GM19035 (cell line): ENCODE data around the gene KISS1R.

ENCODE experiments used
- ATAC-seq: cut with Tn5 transposase; IDR thresholded peaks from one replicate; pipeline ENCODE4 v1.9.1; 2021; ENCODE audit not compliant: unreplicated experiment

KISS1R gene

DNA sequence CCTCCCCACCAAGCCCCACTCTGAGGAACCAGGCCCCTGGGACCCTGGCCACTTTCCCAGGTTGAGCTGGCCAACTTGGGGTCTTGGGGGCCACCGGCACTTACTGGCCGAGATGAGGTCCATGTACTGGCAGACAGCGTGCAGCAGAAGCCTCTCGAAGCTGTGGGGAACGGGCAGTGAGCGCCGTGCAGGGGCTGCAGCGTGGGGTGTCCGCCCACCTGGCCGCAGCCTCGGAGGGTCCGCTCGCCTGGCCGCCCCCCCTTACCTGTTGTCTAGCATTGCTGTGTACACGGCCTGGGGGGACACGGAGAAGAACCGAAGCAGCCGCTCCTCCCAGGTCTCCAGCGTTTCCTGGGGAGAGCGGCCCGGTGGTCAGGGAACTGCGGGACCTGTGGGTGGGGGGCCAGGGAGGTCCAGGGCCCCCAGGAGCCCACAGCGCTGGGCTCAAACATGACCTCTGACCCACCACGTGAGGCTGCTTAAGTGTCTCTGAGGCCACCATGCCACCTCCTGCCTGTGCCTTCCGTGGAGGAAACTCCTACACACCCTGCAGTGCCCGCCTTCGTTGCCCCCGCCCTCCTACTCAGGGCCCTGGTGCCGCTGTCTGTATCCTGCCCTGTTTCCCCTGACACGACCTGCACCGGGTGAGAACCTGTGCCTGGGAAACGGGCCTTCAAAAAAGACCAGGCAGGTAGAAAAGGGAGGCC, 17.6 kb upstream of the KISS1R start:
- no peak for ATAC-seq

GRCh38 chr19:900043-900301, 17.2 kb upstream of the KISS1R start:
- ATAC-seq = no peak

GRCh38 chr19:900302-901111, 16.6 kb upstream of the KISS1R start:
- no peak for ATAC-seq

GRCh38 chr19:901216-902092, 15.7 kb upstream of the KISS1R start:
- ATAC-seq = no peak

- no peak for ATAC-seq
Observed at GRCh38 chr19:902093-902370, 15.1 kb upstream of the KISS1R start.

DNA sequence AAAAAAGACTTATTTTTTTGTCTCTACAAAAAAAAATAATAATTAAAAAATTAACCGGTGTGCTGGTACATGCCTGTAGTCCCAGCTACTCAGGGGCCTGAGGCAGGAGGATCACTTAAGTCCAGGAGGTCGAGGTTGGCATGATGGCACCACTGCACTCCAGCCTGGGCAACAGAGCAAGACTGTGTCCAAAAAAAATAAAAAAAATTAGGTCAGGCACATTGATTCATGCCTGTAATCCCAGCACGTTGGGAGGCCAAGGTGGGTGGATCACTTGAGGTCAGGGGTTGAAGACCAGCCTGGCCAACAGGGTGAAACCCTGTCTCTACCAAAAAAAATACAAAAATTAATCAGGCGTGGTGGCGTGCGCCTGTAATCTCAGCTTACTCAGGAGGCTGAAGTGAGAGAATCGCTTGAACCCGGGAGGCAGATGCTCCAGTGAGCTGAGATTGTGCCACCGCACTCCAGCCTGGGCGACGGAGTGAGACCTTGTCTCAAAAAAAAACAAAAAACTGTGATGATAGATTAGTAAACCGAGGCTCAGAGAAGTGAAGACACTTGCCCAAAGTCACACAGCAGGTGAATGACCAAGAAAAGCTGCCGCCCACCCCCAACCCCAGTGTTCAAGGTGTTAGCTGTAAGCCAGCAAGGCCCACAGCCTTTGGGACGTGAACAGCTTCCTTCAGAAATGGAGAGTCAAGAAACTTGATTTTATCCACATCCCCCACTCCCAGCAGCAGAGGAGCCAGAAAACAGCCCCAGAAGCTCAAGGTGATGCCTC, 14.5 kb upstream of the KISS1R start:
- ATAC-seq = no peak

- no peak for ATAC-seq
Observed at GRCh38 chr19:903266-903797, 13.8 kb upstream of the KISS1R start.

GRCh38 chr19:904545-904944, 12.6 kb upstream of the KISS1R start:
- ATAC-seq = no peak

DNA sequence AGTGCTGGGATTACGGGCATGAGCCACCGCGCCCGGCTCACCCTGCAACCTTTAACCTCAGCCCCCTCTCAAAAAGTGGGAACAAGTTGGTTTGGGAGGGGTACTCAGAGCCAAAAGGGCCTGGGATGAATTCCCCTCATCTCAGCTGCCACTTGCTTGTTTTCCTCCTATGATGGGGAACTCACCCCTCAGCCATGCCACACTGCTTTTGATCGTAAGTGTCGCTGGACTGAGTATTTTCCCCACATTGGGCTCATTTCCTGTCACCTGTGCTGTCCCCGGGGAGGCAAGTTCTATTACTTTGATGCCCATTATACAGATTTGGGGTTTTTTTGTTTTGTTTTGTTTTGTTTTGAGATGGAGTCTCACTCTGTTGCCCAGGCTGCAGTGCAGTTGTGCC, 10.7 kb upstream of the KISS1R start:
- ATAC-seq = no peak

- no peak for ATAC-seq
Observed at GRCh38 chr19:907183-907853, 9.8 kb upstream of the KISS1R start.

DNA sequence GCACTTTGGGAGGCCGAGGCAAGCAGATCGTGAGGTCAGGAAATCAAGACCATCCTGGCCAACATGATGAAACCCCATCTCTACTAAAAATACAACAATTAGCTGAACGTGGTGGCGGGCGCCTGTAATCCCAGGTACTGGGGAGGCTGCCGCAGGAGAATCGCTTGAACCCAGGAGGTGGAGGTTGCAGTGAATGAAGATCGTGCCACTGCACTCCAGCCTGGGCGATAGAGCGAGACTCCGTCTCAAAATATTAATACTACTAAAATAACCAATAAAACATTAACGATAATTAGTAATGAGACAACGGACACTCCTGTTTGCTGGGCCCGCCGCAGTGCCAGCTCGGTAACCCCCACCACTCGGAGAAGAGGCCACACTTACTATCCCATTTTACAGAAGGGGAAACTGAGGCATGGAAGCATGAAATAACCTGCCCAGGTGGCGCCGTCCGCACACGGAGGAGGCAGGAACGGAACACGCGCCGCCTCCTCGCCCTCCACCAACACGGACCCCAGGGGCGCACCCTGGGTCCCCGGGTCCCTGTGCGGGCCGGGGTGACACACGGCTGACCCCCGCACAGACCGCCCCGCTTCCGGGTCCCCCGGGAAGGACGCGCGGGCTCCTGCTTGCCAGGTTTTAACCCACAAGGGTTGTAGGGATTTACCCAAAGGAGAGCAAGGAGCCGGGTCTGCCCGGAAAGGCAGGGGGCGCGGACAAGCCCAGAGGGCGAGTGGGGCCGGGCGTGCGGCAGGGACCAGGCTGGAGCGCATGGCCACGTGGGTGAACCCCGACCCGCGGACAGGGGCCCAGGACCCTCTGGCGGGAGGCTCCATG, 5.7 kb upstream of the KISS1R start:
- no peak for ATAC-seq

DNA sequence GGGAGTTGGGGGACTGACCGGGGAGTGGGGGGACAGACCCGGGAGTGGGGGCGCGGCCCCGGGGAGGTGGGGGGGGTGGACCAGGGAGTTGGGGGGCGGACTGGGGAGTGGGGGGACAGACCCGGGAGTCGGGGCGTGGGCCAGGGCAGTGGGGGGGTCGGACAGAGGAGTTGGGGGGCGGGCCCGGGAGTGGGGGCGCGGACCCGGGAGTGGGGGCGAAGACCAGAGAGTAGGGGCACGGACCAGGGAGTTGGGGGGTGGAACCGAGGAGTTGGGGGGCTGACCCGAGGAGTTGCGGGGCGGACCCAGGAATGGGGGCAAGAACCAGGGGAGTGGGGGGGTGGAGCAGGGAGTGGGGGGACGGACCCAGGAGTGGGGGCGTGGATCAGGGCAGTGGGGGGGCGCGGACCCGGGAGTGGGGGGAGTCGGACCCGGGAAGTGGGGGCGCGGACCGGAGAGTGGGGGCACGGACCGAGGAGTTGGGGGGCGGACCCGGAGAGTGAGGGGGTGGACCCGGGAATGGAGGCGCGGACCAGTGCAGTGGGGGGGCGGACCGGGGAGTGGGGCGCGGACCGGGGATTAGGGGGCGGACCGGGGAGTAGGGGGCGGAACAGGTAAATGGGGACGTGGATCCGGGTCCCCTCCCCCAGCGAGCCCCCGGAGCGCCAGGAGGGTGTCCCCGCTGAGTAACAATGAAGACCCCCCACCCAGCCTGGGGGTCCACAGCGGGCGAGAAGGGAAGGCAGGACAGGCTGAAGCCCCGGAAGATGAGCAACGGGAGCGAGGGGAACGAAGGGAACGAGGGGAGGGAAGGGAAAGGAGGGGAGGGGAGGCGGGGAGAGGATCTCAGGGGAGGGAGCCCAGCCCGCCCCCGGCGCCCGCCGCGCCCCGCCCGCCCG, 4.7 kb upstream of the KISS1R start:
- ATAC-seq = no peak

DNA sequence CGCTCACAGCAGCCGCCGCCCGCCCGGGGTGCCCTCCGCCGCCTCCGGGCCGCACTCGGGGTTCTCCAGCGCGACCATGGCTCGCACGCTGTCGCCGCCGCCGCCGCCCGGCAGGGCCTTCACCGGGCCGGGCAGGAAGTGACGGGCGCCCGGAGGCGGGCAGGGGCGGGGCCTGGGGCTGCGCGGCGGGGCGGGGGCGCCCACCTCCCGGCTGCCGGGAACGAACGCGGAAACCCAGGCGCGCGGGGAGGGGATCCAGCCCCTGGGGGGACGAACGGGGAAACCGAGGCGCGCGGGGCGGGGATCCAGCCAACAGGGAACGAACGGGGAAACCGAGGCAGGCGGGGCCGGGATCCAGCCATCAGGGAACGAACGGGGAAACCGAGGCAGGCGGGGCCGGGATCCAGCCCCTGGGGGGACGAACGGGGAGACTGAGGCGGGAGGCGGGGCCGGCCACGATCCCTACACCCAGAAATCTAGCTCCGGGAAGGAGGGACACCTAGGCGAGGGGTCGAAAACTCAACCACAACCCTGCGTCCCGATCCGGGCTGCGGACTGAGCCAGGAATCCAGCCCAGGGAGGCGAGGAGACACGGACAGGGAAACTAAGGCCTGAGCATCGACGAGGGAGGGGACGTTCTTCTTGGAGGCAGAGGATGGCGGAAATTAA, 3.9 kb upstream of the KISS1R start, which contains the start of gene R3HDM4:
R3HDM4 (minus strand) TSS at position 140 of the 669 bp plus-strand sequence; CDS start at position 78, 62 bp downstream.
- ATAC-seq = peak; percentile 57

DNA sequence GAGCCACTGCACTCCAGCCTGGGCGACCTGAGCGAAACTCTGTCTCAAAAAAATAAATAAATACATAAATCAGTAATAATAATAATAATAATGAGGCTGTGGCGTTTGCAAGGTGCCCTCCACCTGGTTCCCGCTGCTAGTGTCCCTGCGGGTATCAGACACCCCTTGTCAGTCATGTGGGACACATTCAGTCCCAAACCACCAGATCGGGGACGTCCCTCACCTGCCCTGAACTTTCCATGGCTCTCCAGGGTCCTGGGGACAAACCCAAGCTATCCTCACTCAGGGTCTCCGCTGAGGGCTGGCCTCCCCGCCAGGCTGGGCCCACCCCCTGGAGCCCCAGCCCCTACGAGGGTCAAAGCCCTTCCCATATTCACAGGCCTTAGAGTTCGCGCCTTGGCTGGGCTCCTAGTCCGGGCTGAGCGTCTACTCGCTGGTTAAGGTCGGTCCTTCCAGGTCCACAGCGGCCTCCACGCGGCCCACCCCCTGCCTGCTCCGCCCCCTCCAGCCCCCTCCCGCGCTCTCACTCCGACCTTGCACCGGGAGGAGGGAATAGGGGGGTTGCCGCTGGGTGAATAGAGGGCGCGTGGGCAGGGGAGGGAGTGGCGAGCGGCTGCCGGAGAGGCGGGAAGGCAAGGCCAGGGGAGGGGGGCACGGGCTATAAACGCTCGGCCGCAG, 349 bp upstream of the KISS1R start:
- no peak for ATAC-seq

DNA sequence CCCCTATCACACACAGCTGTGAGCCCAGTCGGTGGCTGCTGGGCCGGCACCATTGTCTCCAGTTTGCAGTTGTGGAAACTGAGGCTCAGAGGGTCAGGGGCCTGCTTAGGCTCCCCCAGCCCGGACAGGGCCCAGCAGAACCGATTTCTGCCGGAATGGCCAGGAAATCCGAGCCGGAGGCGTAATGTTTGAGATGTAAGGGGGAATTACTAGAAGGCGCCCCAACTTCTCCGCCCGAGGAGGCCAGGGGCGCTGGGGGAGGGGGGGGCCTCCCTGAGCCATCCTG, 962 bp downstream of the KISS1R start:
- no peak for ATAC-seq

- no peak for ATAC-seq
Observed at GRCh38 chr19:918481-919198, 1.5 kb downstream of the KISS1R start.
